H1 (cell line): ENCODE results near the gene TRIM4. TPM values are rescaled to one million over a fixed set of nuclear protein-coding genes. Genes with fewer than 3 reads are reported as not detected.
"Not testable (repeated sequence)": the region's sequence is repeated elsewhere in the genome, so short reads cannot be mapped to it uniquely, and the experiment has no call there.

Experiments used
- CTCF ChIA-PET: fragments of 300-600 bp; sonication (Branson Sonifier 250); formaldehyde crosslinking; loops from one replicate; lab custom pipeline; 2021; ENCODE audit not compliant: partially characterized antibody; lab: Charles Lee
- POLR2A ChIA-PET: fragments of 300-600 bp; sonication (Branson Sonifier 250); formaldehyde crosslinking; loops from one replicate; lab custom pipeline; 2021; ENCODE audit warnings: inconsistent platforms; ENCODE audit not compliant: partially characterized antibody; lab: Charles Lee
- DNase-seq, 2 experiments: peaks; one replicate each; pipeline versions ENCODE4 v3.0.0 to v3.0.0-alpha.2; 2010 to 2022; ENCODE audit warnings: low spot score in 2 of 2, low read depth in 1 of 2, mixed read lengths in 1 of 2
- FAIRE-seq: peaks from 2 replicates; lab custom pipeline; 2011; peaks lifted over from hg19 to GRCh38; lab: Jason Lieb, UNC
- H2AFZ ChIP-seq: 2 replicates; pipeline ENCODE4 v1.8.1; 2012; ENCODE audit warnings: low read length, inconsistent platforms
- H2AK5ac ChIP-seq: 2 replicates; pipeline ENCODE4 v1.6.1; 2013; ENCODE audit warnings: low read depth, low read length
- H2BK120ac ChIP-seq: replicated peaks from 2 replicates; pipeline ENCODE3; 2013; ENCODE audit warnings: low read depth, low read length, inconsistent platforms
- H2BK12ac ChIP-seq: 2 replicates; pipeline ENCODE4 v1.6.1; 2013; ENCODE audit warnings: low read depth, low read length
- H2BK15ac ChIP-seq: 2 replicates; pipeline ENCODE4 v1.6.1; 2013; ENCODE audit warnings: low read length
- H2BK20ac ChIP-seq: 2 replicates; pipeline ENCODE4 v1.6.1; 2013; ENCODE audit warnings: low read length
- H2BK5ac ChIP-seq: 2 replicates; pipeline ENCODE4 v1.6.1; 2013; ENCODE audit warnings: low read depth, low read length
- H3K14ac ChIP-seq: 2 replicates; pipeline ENCODE4 v1.6.1; 2013; ENCODE audit warnings: inconsistent platforms; ENCODE audit not compliant: insufficient read length
- H3K18ac ChIP-seq: 2 replicates; pipeline ENCODE4 v1.6.1; 2013; ENCODE audit warnings: low read length; ENCODE audit errors: extremely low read depth
- H3K23ac ChIP-seq: 2 replicates; pipeline ENCODE4 v1.6.1; 2013; ENCODE audit warnings: inconsistent platforms; ENCODE audit not compliant: insufficient read length
- H3K23me2 ChIP-seq: 2 replicates; pipeline ENCODE4 v1.6.1; 2013; ENCODE audit warnings: low read depth, low read length
- H3K27ac ChIP-seq: 2 replicates; pipeline ENCODE4 v1.6.1; 2011; ENCODE audit warnings: low read depth, low read length, inconsistent platforms
- H3K27me3 ChIP-seq, 4 experiments: replicated peaks in 1 of 4; 1 replicate in 1 of 4; 2 replicates in 3 of 4; pipeline versions ENCODE4 v1.6.1 to v1.8.1; 2011 to 2013; ENCODE audit warnings: low read length in 3 of 4, mild to moderate bottlenecking in 3 of 4, inconsistent platforms in 2 of 4, mixed read lengths in 2 of 4, moderate library complexity in 1 of 4; ENCODE audit not compliant: control insufficient read depth in 3 of 4, insufficient read depth in 3 of 4; ENCODE audit errors: extremely low read depth in 1 of 4
- H3K36me3 ChIP-seq, 4 experiments: 2 replicates each; pipeline versions ENCODE4 v1.6.1 to v1.8.1; 2011 to 2013; ENCODE audit warnings: mild to moderate bottlenecking in 4 of 4, low read length in 3 of 4, moderate library complexity in 2 of 4, control low read depth in 1 of 4, inconsistent platforms in 1 of 4; ENCODE audit not compliant: insufficient read depth in 4 of 4, control insufficient read depth in 2 of 4
- H3K4ac ChIP-seq: replicated peaks from 2 replicates; pipeline ENCODE3; 2013; ENCODE audit warnings: low read length, low read depth, mixed read lengths, inconsistent platforms; ENCODE audit not compliant: insufficient read length
- H3K4me1 ChIP-seq, 4 experiments: replicated peaks in 1 of 4; 1 replicate in 1 of 4; 2 replicates in 3 of 4; pipeline versions ENCODE4 v1.6.1 to v1.8.1; 2011 to 2013; ENCODE audit warnings: low read length in 3 of 4, inconsistent platforms in 2 of 4, mixed read lengths in 1 of 4; ENCODE audit not compliant: insufficient read depth in 4 of 4, control insufficient read depth in 3 of 4
- H3K4me2 ChIP-seq, 2 experiments: 2 replicates each; pipeline versions ENCODE4 v1.6.1 to v1.8.1; 2011 to 2013; ENCODE audit warnings: low read depth in 2 of 2, low read length in 2 of 2, control low read depth in 1 of 2, inconsistent platforms in 1 of 2, mild to moderate bottlenecking in 1 of 2; ENCODE audit not compliant: insufficient read depth in 1 of 2
- H3K4me3 ChIP-seq, 4 experiments: fragments of 200-600, 300-600 bp in 1 of 4; sonication (generic), shearing (Covaris generic), sonication (Bioruptor Twin) in 1 of 4; 2 replicates each; pipeline versions ENCODE4 v1.5.1 to v1.8.1; 2011 to 2016; ENCODE audit warnings: low read length in 4 of 4, low read depth in 3 of 4, control low read depth in 2 of 4, inconsistent platforms in 2 of 4, mild to moderate bottlenecking in 2 of 4, mixed read lengths in 1 of 4, moderate library complexity in 1 of 4; ENCODE audit not compliant: insufficient read depth in 2 of 4; ENCODE audit errors: extremely low read depth in 1 of 4
- H3K56ac ChIP-seq: replicated peaks from 2 replicates; pipeline ENCODE3; 2013; ENCODE audit warnings: low read depth, mild to moderate bottlenecking, mixed read lengths, low read length, inconsistent platforms; ENCODE audit not compliant: insufficient read length
- H3K79me1 ChIP-seq: 2 replicates; pipeline ENCODE4 v1.6.1; 2013; ENCODE audit warnings: low read depth, low read length, control low read depth
- H3K79me2 ChIP-seq, 2 experiments: 2 replicates each; pipeline versions ENCODE4 v1.6.1 to v1.8.1; 2012 to 2013; ENCODE audit warnings: low read length in 2 of 2, mild to moderate bottlenecking in 2 of 2, inconsistent platforms in 1 of 2; ENCODE audit not compliant: insufficient read depth in 2 of 2, control insufficient read depth in 1 of 2
- H3K9ac ChIP-seq, 4 experiments: replicated peaks in 1 of 4; 1 replicate in 1 of 4; 2 replicates in 3 of 4; pipeline versions ENCODE4 v1.6.1 to v1.8.1; 2011 to 2013; ENCODE audit warnings: low read depth in 3 of 4, low read length in 3 of 4, control low read depth in 2 of 4, mild to moderate bottlenecking in 2 of 4, moderate library complexity in 2 of 4, inconsistent platforms in 1 of 4; ENCODE audit errors: extremely low read depth in 1 of 4
- H3K9me3 ChIP-seq, 2 experiments: 2 replicates each; pipeline versions ENCODE4 v1.6.1 to v1.8.1; 2012 to 2013; ENCODE audit warnings: mild to moderate bottlenecking in 2 of 2, moderate library complexity in 2 of 2, control low read depth in 1 of 2, inconsistent platforms in 1 of 2, low read depth in 1 of 2, low read length in 1 of 2, mixed read lengths in 1 of 2; ENCODE audit not compliant: insufficient read depth in 2 of 2
- H4K20me1 ChIP-seq, 2 experiments: replicated peaks in 1 of 2; 2 replicates each; pipeline versions ENCODE3 to v1.8.1; 2011 to 2013; ENCODE audit warnings: inconsistent platforms in 2 of 2, low read length in 2 of 2, mild to moderate bottlenecking in 1 of 2; ENCODE audit not compliant: insufficient read depth in 2 of 2, control insufficient read depth in 1 of 2
- H4K5ac ChIP-seq: 2 replicates; pipeline ENCODE4 v1.6.1; 2013; ENCODE audit warnings: low read length, low read depth, mixed read lengths, inconsistent platforms; ENCODE audit not compliant: insufficient read length
- H4K8ac ChIP-seq: 2 replicates; pipeline ENCODE4 v1.8.0; 2013; ENCODE audit warnings: mild to moderate bottlenecking, moderate library complexity, low read length, inconsistent platforms; ENCODE audit not compliant: insufficient read depth; ENCODE audit errors: extremely low read depth
- H4K91ac ChIP-seq: replicated peaks from 2 replicates; pipeline ENCODE3; 2013; ENCODE audit warnings: low read length, mixed read lengths, inconsistent platforms; ENCODE audit not compliant: insufficient read length
- WGBS, 2 experiments: shearing (Covaris generic) in 1 of 2; methylation state at CpG; one replicate each; pipeline versions ENCODE4 v1.1.6 to v1.1.7; 2013 to 2015; ENCODE audit warnings: low lambda C conversion rate in 2 of 2, mixed read lengths in 2 of 2, inconsistent platforms in 1 of 2, low coverage in 1 of 2, missing lambda C conversion rate in 1 of 2; ENCODE audit not compliant: insufficient replicate concordance in 2 of 2, insufficient coverage in 1 of 2, insufficient read length in 1 of 2; ENCODE audit errors: extremely low coverage in 1 of 2, missing lambda C conversion rate in 1 of 2; 5-methylcytosine and 5-hydroxymethylcytosine counted together
- polyA plus RNA-seq, 7 experiments: library from polyadenylated mRNA; depleted of rRNA in 3 of 7; stranded (reverse) in 5 of 7; unstranded in 2 of 7; fragments of >200 nt in 5 of 7; fragments of 200-250 nt in 2 of 7; gene quantifications; 1 replicate in 5 of 7; 2 replicates in 1 of 7; 4 replicates in 1 of 7; pipeline versions ENCODE4 v1.2.1 to v1.2.3, GENCODE V29; 2011 to 2013; ENCODE audit warnings: missing spikeins in 2 of 7, mixed read lengths in 2 of 7
- total RNA-seq: library from RNA; stranded (reverse); fragmentation: NEBNext Ultra II Directional; extraction: Animal tissue kit (Norgen Biotek cat#: 25700); gene quantifications from 2 replicates; pipeline ENCODE4 v1.2.1, GENCODE V29; 2021

TRIM4 gene
- total and polyA plus RNA-seq, 2 of the 8 experiments (the other 6 are each of a cell fraction or from before 2014, with no cell fraction given): 0.03 to 7.3 TPM

DNA sequence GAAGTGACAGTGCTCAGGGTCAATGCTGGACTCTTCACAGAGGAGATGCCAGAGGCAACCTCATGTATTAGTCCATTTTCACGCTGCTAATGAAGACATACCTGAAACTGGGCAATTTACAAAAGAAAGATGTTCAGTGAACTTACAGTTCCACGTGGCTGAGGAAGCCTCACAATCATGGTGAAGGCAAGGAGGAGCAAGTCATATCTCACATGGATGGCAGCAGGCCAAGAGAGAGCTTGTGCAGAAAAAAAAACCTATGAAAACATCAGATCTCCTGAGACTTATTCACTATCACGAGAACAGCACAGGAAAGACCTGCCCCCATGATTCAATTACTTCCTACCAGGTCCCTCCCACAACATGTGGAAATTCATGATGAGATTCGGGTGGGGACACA is 15.7 kb upstream of the TRIM4 start:
- H3K79me2 ChIP-seq, H3K4me3 ChIP-seq, H3K4ac ChIP-seq, H3K23me2 ChIP-seq, H3K79me1 ChIP-seq, H3K18ac ChIP-seq, H3K4me2 ChIP-seq, DNase-seq, H3K4me1 ChIP-seq, H2AFZ ChIP-seq, FAIRE-seq, H3K56ac ChIP-seq, H2BK5ac ChIP-seq, H3K27ac ChIP-seq, H4K20me1 ChIP-seq, H3K14ac ChIP-seq, H2BK20ac ChIP-seq, H4K8ac ChIP-seq, H3K27me3 ChIP-seq, H4K91ac ChIP-seq, H2BK120ac ChIP-seq, H3K23ac ChIP-seq, H3K36me3 ChIP-seq, H3K9ac ChIP-seq, H2BK15ac ChIP-seq, H4K5ac ChIP-seq: not testable (repeated sequence)
- 91% methylated on average over 4 of the region's 4 CpGs; no CpG with 5 or more reads in 1 of the 2 experiments for WGBS, 2 experiments
- H2AK5ac ChIP-seq: 0 out of 2 replicates have a peak overlapping the region, but pooled peaks have one; percentile 1
- peaks cover 19 to 23% of the 10 kb centered on the region in 2 experiments for H3K9me3 ChIP-seq
- ChIA-PET CTCF (interaction anchor here (0.9 to 3.3 kb wide), 2 partner anchors 9 to 55 kb away, joined by 3 to 8 read pairs; no protein-coding TSS in a partner anchor), POLR2A (interaction anchor here (2.1 to 2.4 kb wide), 2 partner anchors 9 to 10 kb away, joined by 9 to 29 read pairs; no protein-coding TSS in a partner anchor)
- H2BK12ac ChIP-seq: 0 out of 2 replicates have a peak overlapping the region, but pooled peaks have one; percentile 5
